ENCODE measurements around the gene WSCD2.
"Not testable (repeated sequence)": the region's sequence is repeated elsewhere in the genome, so short reads cannot be mapped to it uniquely, and the experiment has no call there.

WSCD2 gene

GRCh38 chr12:108211157-108211556, 82.1 kb downstream of the WSCD2 start:
- TF ChIP-seq, protein P1, sequence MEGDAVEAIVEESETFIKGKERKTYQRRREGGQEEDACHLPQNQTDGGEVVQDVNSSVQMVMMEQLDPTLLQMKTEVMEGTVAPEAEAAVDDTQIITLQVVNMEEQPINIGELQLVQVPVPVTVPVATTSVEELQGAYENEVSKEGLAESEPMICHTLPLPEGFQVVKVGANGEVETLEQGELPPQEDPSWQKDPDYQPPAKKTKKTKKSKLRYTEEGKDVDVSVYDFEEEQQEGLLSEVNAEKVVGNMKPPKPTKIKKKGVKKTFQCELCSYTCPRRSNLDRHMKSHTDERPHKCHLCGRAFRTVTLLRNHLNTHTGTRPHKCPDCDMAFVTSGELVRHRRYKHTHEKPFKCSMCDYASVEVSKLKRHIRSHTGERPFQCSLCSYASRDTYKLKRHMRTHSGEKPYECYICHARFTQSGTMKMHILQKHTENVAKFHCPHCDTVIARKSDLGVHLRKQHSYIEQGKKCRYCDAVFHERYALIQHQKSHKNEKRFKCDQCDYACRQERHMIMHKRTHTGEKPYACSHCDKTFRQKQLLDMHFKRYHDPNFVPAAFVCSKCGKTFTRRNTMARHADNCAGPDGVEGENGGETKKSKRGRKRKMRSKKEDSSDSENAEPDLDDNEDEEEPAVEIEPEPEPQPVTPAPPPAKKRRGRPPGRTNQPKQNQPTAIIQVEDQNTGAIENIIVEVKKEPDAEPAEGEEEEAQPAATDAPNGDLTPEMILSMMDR (IDR thresholded peaks at IDR 0.05; ENCODE audit: low read depth, low read length): no peak
- no peak overlapping the region for H3K4me3 ChIP-seq (ENCODE audit: low read depth, low read length)

GRCh38 chr12:108213871-108214445, 84.9 kb downstream of the WSCD2 start:
- TF ChIP-seq, protein P1 (IDR thresholded peaks at IDR 0.05; ENCODE audit: low read depth, low read length): no peak

GRCh38 chr12:108214486-108214885, 85.4 kb downstream of the WSCD2 start:
- TF ChIP-seq, protein P1 (IDR thresholded peaks at IDR 0.05; ENCODE audit: low read depth, low read length): no peak
- no peak overlapping the region for H3K4me3 ChIP-seq (ENCODE audit: low read depth, low read length)

More at GRCh38 chr12:108213871-108214445, 84.9 kb downstream of the WSCD2 start:
- no peak overlapping the region for H3K4me3 ChIP-seq (ENCODE audit: low read depth, low read length)

DNA sequence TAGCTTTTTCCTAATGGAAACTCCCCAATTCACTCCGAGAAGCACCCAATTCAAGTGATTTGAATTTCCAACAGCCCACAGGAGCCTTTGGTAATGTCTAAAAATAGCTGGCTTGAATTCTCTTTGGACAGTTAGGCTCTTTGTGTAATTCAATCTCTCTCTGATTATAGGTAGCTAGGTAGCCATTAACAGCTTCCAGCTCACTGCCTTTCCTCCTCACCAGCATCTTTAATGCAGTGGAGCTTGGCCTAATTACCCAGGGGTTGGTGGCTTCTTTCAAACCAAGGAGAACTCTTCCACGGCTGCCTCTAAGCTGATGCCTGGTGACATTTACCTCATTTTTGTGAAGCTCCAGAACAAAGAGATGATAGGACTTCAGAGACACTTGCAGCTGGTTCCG, 86.4 kb downstream of the WSCD2 start:
- no peak overlapping the region for H3K4me3 ChIP-seq (ENCODE audit: low read depth, low read length)
- TF ChIP-seq, protein P1 (IDR thresholded peaks at IDR 0.05; ENCODE audit: low read depth, low read length): no peak

DNA sequence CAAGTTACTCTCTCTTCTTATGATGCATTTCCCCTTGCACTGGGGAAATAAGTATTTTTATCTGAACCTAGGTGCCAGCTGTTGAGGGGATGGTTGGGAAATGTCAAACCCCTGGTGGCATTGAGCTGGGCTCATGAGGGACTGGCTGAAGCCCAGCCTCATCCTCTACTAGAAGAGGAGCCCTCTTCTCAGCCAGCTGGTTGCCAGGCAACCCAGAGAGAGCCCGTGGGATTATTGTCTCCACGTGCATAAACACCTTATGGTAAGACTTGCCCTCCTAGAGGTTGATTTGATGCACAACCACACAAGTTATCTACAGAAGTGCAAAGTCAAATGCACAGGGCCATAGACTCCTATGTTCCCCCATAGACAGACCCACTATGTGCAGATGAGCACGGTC, 89.8 kb downstream of the WSCD2 start:
- H3K4me3 ChIP-seq (ENCODE audit: low read depth, low read length): no peak overlapping the region
- TF ChIP-seq, protein P1 (IDR thresholded peaks at IDR 0.05; ENCODE audit: low read depth, low read length): no peak

- not testable (repeated sequence) for H3K4me3 ChIP-seq (ENCODE audit: low read depth, low read length)
These were observed 96.0 kb downstream of the WSCD2 start for GRCh38 chr12:108225101-108225500.

DNA sequence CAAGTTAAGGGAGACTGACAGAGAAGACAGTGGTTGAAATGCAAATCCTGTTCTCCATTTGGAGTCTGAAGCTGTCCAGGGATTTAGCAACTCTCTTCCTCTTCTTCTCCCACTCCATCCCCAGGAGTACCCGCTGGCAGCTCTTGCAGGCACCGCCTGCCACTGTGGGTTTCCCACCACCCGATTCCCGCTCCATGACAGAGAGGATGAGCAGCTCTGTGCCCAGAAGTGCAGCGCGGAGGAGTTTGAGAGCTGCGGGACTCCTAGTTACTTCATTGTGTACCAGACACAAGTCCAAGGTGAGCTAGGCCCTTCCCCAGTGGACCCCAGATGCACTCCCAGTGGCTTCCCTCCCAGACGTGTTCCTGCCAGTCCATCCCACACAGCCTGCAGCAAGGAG, 97.8 kb downstream of the WSCD2 start:
- H3K4me3 ChIP-seq (ENCODE audit: low read depth, low read length): no peak overlapping the region
- TF ChIP-seq, protein P1 (IDR thresholded peaks at IDR 0.05; ENCODE audit: low read depth, low read length): no peak

DNA sequence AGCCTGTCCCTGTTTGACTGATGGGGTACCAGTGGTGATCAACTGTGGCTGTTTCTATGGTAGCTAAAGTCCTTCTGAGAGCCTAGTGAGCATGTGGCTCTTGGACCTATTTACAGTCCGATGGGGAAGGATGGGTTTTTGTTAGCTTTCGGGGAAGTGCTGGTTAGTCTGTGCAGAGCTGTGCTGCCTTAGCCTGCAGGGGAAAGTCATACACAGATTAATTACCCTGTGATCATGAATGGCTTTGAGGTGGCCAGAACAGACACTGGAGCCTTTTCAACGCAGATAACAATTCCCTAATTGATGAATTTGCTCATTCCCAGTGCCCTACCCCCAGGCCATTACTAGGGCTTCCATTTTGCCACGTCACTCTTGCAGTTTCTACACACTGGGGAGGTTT, 99.7 kb downstream of the WSCD2 start:
- TF ChIP-seq, protein P1 (IDR thresholded peaks at IDR 0.05; ENCODE audit: low read depth, low read length): no peak
- H3K4me3 ChIP-seq (ENCODE audit: low read depth, low read length): no peak overlapping the region

Measured in WI38 (cell line).